HepG2 (cell line): ENCODE results near the gene ATG13. TPM values are rescaled to one million over a fixed set of nuclear protein-coding genes. Genes with fewer than 3 reads are reported as not detected.

Experiments
- CSRNP2 ChIP-seq: sonication (generic); formaldehyde crosslinking; conservative IDR thresholded peaks from 2 replicates; pipeline ENCODE4 v1.8.0; 2022; ENCODE audit warnings: low read depth, missing genetic modification reagents
- FOSL2 ChIP-seq: sonication (generic); formaldehyde crosslinking; IDR thresholded peaks from 2 replicates; pipeline ENCODE4 v1.4.0; 2020; ENCODE audit warnings: missing genetic modification reagents
- GABPA ChIP-seq, 2 experiments: IDR thresholded peaks; 2 replicates each; pipeline ENCODE4 v1.6.1; 2011 to 2016; ENCODE audit warnings: low read depth in 2 of 2, low read length in 1 of 2, missing biosample characterization in 1 of 2, missing genetic modification characterization in 1 of 2
- HOXA9 ChIP-seq: sonication (generic); formaldehyde crosslinking; IDR thresholded peaks from 2 replicates; pipeline ENCODE4 v1.8.1; 2022; ENCODE audit warnings: missing genetic modification reagents, mild to moderate bottlenecking, moderate library complexity, borderline replicate concordance
- JUND ChIP-seq: sonication (generic); formaldehyde crosslinking; IDR thresholded peaks from 2 replicates; pipeline ENCODE4 v1.8.0; 2022; ENCODE audit warnings: mild to moderate bottlenecking, missing genetic modification reagents
- NKX3-1 ChIP-seq: sonication (generic); formaldehyde crosslinking; IDR thresholded peaks from 2 replicates; pipeline ENCODE4 v1.5.0; 2020; ENCODE audit warnings: missing genetic modification reagents
- NR3C1 ChIP-seq: sonication (generic); formaldehyde crosslinking; IDR thresholded peaks from 2 replicates; pipeline ENCODE4 v1.4.0; 2020; ENCODE audit warnings: missing genetic modification reagents
- PHF21A ChIP-seq: sonication (generic); formaldehyde crosslinking; IDR thresholded peaks from 2 replicates; pipeline ENCODE4 v1.5.0; 2020; ENCODE audit warnings: mild to moderate bottlenecking, missing genetic modification reagents
- RFX1 ChIP-seq: fragments of 450-650 bp; IDR thresholded peaks from 2 replicates; pipeline ENCODE4 v1.6.1; 2017
- ZEB1 ChIP-seq: IDR thresholded peaks from 2 replicates; pipeline ENCODE4 v1.6.1; 2012; ENCODE audit warnings: mild to moderate bottlenecking, low read depth, inconsistent platforms; ENCODE audit not compliant: insufficient replicate concordance
- ZFP36L2 ChIP-seq: sonication (generic); formaldehyde crosslinking; IDR thresholded peaks from 2 replicates; pipeline ENCODE4 v1.4.0; 2020; ENCODE audit warnings: missing genetic modification reagents
- ZNF329 ChIP-seq: sonication (generic); formaldehyde crosslinking; IDR thresholded peaks from 2 replicates; pipeline ENCODE4 v1.9.0; 2021; ENCODE audit warnings: low read depth, mild to moderate bottlenecking, missing genetic modification reagents
- ZNF547 ChIP-seq: sonication (generic); formaldehyde crosslinking; IDR thresholded peaks from 2 replicates; pipeline ENCODE4 v1.5.1; 2020; ENCODE audit warnings: mild to moderate bottlenecking, missing genetic modification reagents
- ZNF629 ChIP-seq: sonication (generic); formaldehyde crosslinking; conservative IDR thresholded peaks from 2 replicates; pipeline ENCODE4 v1.5.0; 2020; ENCODE audit warnings: missing genetic modification reagents
- ZSCAN9 ChIP-seq: IDR thresholded peaks from 2 replicates; pipeline ENCODE4 v1.6.1; 2016; ENCODE audit warnings: borderline replicate concordance
- polyA plus RNA-seq, 8 experiments: library from polyadenylated mRNA; depleted of rRNA in 3 of 8; stranded (reverse) in 7 of 8; unstranded in 1 of 8; fragments of >200 nt; fragmentation: Illumina TruSeq in 4 of 8; extraction: Trizol in 4 of 8; gene quantifications; 2 replicates each; pipeline versions ENCODE4 v1.2.1 to v1.2.3, GENCODE V29; 2011 to 2016; ENCODE audit warnings: low read depth in 4 of 8, missing spikeins in 1 of 8, mixed read lengths in 1 of 8; ENCODE audit not compliant: insufficient read depth in 1 of 8
- total RNA-seq, 5 experiments: library from RNA; depleted of rRNA; stranded (reverse); fragments of >200 nt; fragmentation: Illumina TruSeq; extraction: Trizol; gene quantifications; 2 replicates each; pipeline ENCODE4 v1.2.3, GENCODE V29; 2016; ENCODE audit warnings: low read depth in 1 of 5
- TF ChIP-seq, protein P1 (sequence below): sonication (generic); formaldehyde crosslinking; IDR thresholded peaks from 2 replicates; pipeline ENCODE4 v1.4.0; 2020; ENCODE audit warnings: missing genetic modification reagents
- TF ChIP-seq, protein P2 (sequence below): sonication (generic); formaldehyde crosslinking; IDR thresholded peaks from 2 replicates; pipeline ENCODE4 v1.4.0; 2020; ENCODE audit warnings: missing genetic modification reagents
- TF ChIP-seq, protein P3 (sequence below): sonication (generic); formaldehyde crosslinking; IDR thresholded peaks from 2 replicates; pipeline ENCODE4 v1.5.0; 2020; ENCODE audit warnings: mild to moderate bottlenecking, missing genetic modification reagents, moderate library complexity
- TF ChIP-seq, protein P4 (sequence below): IDR thresholded peaks from 2 replicates; pipeline ENCODE4 v1.6.1; 2016; ENCODE audit warnings: missing biosample characterization, missing genetic modification reagents, low read depth

The ATG13 gene
- total and polyA plus RNA-seq, 2 of the 13 experiments (the other 11 are each of a cell fraction or from before 2014, with no cell fraction given), result 55.0 to 77.3 TPM

GRCh38 chr11:46718155-46719019 is 101.0 kb downstream of the ATG13 start (continued):
- TF ChIP-seq ZNF329 (CRISPR knock-in tag), result no peak
- TF ChIP-seq RFX1, result no peak
- no peak for TF ChIP-seq HOXA9 (CRISPR knock-in tag)
- TF ChIP-seq ZEB1, result peak; percentile 89
- peak; percentile 25; the same call in 1 of the 2 replicates for TF ChIP-seq GABPA (IDR thresholded peaks at IDR 0.05; ENCODE audit: low read depth, low read length)
- TF ChIP-seq GABPA (CRISPR knock-in tag; IDR thresholded peaks at IDR 0.05; ENCODE audit: low read depth), result peak; percentile 86
- TF ChIP-seq FOSL2 (CRISPR knock-in tag), result peak; percentile 77
- TF ChIP-seq, protein P1, sequence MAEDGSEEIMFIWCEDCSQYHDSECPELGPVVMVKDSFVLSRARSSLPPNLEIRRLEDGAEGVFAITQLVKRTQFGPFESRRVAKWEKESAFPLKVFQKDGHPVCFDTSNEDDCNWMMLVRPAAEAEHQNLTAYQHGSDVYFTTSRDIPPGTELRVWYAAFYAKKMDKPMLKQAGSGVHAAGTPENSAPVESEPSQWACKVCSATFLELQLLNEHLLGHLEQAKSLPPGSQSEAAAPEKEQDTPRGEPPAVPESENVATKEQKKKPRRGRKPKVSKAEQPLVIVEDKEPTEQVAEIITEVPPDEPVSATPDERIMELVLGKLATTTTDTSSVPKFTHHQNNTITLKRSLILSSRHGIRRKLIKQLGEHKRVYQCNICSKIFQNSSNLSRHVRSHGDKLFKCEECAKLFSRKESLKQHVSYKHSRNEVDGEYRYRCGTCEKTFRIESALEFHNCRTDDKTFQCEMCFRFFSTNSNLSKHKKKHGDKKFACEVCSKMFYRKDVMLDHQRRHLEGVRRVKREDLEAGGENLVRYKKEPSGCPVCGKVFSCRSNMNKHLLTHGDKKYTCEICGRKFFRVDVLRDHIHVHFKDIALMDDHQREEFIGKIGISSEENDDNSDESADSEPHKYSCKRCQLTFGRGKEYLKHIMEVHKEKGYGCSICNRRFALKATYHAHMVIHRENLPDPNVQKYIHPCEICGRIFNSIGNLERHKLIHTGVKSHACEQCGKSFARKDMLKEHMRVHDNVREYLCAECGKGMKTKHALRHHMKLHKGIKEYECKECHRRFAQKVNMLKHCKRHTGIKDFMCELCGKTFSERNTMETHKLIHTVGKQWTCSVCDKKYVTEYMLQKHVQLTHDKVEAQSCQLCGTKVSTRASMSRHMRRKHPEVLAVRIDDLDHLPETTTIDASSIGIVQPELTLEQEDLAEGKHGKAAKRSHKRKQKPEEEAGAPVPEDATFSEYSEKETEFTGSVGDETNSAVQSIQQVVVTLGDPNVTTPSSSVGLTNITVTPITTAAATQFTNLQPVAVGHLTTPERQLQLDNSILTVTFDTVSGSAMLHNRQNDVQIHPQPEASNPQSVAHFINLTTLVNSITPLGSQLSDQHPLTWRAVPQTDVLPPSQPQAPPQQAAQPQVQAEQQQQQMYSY (CRISPR knock-in tag), result 0 out of 2 replicates have a peak, but pooled peaks have one; percentile 28
- peak; percentile 85; the same call in 1 of the 2 replicates for TF ChIP-seq ZSCAN9 (CRISPR knock-in tag)
- TF ChIP-seq ZFP36L2, result no peak
- no peak for TF ChIP-seq CSRNP2
- TF ChIP-seq PHF21A (CRISPR knock-in tag), result peak; percentile 100
- TF ChIP-seq ZNF629 (CRISPR knock-in tag), result peak; percentile 98
- TF ChIP-seq, protein P2, sequence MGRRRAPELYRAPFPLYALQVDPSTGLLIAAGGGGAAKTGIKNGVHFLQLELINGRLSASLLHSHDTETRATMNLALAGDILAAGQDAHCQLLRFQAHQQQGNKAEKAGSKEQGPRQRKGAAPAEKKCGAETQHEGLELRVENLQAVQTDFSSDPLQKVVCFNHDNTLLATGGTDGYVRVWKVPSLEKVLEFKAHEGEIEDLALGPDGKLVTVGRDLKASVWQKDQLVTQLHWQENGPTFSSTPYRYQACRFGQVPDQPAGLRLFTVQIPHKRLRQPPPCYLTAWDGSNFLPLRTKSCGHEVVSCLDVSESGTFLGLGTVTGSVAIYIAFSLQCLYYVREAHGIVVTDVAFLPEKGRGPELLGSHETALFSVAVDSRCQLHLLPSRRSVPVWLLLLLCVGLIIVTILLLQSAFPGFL (CRISPR knock-in tag), result no peak
- 0 out of 2 replicates have a peak, but pooled peaks have one; percentile 36 for TF ChIP-seq ZNF547
- TF ChIP-seq, protein P3, sequence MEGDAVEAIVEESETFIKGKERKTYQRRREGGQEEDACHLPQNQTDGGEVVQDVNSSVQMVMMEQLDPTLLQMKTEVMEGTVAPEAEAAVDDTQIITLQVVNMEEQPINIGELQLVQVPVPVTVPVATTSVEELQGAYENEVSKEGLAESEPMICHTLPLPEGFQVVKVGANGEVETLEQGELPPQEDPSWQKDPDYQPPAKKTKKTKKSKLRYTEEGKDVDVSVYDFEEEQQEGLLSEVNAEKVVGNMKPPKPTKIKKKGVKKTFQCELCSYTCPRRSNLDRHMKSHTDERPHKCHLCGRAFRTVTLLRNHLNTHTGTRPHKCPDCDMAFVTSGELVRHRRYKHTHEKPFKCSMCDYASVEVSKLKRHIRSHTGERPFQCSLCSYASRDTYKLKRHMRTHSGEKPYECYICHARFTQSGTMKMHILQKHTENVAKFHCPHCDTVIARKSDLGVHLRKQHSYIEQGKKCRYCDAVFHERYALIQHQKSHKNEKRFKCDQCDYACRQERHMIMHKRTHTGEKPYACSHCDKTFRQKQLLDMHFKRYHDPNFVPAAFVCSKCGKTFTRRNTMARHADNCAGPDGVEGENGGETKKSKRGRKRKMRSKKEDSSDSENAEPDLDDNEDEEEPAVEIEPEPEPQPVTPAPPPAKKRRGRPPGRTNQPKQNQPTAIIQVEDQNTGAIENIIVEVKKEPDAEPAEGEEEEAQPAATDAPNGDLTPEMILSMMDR, result peak; percentile 50
- TF ChIP-seq, protein P4, sequence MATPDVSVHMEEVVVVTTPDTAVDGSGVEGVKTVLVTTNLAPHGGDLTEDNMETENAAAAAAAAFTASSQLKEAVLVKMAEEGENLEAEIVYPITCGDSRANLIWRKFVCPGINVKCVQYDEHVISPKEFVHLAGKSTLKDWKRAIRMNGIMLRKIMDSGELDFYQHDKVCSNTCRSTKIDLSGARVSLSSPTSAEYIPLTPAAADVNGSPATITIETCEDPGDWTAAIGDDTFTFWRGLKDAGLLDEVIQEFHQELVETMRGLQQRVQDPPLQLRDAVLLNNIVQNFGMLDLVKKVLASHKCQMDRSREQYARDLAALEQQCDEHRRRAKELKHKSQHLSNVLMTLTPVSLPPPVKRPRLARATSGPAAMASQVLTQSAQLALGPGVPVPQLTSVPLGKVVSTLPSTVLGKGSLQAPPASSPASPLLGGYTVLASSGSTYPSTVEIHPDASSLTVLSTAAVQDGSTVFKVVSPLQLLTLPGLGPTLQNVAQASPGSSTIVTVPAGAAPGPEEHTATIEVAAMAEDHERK (CRISPR knock-in tag), result no peak; the same call in 1 of the 2 replicates
- no peak for TF ChIP-seq NR3C1
- peak; percentile 30; the same call in 1 of the 2 replicates for TF ChIP-seq JUND (CRISPR knock-in tag)
- TF ChIP-seq NKX3-1 (CRISPR knock-in tag), result peak; percentile 41; the same call in 1 of the 2 replicates
